GM21737 (cell line): ENCODE data around the gene LDLR.

Experiments used
- ATAC-seq: cut with Tn5 transposase; IDR thresholded peaks from one replicate; pipeline ENCODE4 v1.9.1; 2021; ENCODE audit warnings: mild to moderate bottlenecking, moderate library complexity; ENCODE audit not compliant: unreplicated experiment

The LDLR gene

GRCh38 chr19:11089254-11090013 lies at the start of gene LDLR:
TSS of gene LDLR (plus strand) at chr19:11089463. CDS start at chr19:11089549, 86 bp downstream.
- ATAC-seq = no peak

- no peak for ATAC-seq
These were observed 48.1 kb upstream of the LDLR start for GRCh38 chr19:11041194-11041593.

- no peak for ATAC-seq
These were observed 47.2 kb upstream of the LDLR start for GRCh38 chr19:11041966-11042627.

DNA sequence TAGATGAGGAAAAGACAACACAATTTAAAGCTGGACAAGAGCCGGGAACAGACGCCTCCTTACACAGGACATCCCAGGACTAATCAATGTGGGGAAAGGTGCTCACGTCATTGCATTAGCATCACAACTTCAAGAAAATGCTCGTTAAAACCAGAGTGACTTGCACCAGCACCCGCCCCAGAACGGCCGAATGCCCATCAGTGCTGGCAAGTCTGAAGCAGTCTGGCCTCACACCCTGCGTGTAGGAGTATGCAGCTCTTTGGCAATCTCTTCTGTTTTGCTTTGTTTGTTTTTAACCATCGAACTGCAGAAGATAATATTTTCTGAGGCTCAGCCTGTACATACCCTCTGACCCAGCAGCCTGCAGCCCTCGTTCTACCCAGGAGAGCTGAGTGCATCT lies 44.8 kb upstream of the LDLR start:
- ATAC-seq = no peak

DNA sequence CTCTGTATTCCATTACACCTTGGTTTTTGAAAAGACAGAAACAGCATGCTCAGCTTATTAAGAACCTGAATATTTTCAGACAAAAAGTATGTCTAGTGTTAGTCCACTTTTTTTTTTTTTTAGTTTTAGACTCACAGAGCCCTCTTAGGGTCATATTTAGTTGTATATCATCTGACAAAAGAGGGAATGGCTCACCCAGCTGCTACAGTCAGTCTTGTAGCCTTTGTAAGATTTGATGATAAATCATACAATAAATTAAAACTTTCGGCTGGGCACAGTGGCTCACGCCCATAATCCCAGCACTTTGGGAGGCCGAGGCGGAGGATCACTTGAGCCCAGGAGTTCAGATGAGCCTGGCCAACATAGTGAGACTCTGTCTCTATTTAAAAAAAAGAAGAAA lies 43.7 kb upstream of the LDLR start:
- ATAC-seq = no peak

GRCh38 chr19:11046605-11047354 lies 42.5 kb upstream of the LDLR start:
- no peak for ATAC-seq

- no peak for ATAC-seq
These were observed 41.4 kb upstream of the LDLR start for GRCh38 chr19:11047866-11048265.

- ATAC-seq = no peak
These were observed 38.7 kb upstream of the LDLR start for GRCh38 chr19:11050323-11051114.

GRCh38 chr19:11053817-11054195 lies 35.5 kb upstream of the LDLR start:
- no peak for ATAC-seq

DNA sequence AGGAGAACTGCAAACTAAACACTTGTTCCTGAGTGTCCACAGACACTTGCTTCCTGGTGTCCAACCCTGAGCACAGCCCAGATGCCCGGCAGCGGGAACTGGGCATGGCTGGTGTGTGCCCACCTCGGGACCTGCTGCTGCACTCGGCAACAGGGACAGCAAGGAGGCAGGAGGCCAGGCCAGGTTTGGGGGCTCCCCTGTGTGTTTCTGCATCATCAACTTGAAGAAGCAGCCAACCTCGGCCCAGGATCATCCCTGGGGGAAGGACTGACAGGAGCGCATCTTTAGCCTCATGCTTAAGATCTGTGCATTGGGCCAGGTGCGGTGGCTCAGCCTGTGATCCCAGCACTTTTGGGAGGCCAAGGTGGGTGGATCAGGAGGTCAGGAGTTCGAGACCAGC lies 35.1 kb upstream of the LDLR start:
- no peak for ATAC-seq

DNA sequence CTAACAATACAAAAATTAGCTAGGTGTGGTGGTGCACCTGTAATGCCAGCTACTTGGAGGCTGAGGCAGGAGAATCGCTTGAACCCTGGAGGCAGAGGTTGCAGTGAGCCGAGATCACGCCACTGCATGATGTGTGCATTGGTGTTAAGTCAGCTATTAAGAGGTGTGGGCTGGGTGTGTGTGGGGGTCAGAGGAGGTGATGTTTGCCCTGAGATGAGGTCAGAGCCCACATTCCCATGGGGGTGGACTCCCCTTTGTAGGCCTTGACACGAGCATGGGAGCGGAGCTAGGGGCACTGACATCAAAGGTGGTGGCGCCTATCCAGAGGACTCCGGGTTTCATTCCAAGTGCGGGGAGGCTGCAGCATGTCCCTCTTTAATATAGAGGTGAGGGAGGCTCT lies 34.6 kb upstream of the LDLR start:
- no peak for ATAC-seq

DNA sequence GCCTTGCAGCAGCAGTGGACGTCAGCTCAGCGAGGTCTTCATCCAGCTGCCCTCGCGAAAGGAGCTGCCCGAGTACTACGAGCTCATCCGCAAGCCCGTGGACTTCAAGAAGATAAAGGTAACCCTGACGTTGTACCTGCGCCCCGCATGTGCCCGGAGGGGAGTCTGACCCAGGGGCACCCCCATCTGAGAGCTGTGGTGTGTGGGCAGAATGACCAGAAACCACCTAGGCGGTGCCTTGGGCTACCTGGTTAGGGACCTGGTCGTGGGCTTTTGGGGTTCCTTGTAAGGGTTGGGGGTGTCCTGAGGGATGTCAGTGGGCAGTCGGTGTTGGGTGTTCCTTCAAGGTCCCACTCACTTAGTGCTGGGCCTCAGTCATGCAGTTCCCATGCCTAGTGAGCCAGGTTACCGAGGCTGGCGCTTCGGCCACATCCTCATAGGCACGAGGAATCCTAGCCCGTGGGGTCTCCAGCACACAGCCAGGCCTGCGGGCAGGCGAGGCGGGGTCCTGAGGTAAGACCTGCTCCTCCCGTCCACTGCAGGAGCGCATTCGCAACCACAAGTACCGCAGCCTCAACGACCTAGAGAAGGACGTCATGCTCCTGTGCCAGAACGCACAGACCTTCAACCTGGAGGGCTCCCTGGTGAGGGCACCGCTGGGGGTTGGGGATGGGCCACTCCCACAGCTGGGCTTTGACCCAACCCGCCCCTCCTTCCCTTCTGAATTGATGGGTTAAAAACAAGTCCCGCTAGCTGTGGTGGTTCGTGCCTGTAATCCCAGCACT lies 30.8 kb upstream of the LDLR start:
- ATAC-seq = no peak

GRCh38 chr19:11059511-11060358 lies 29.5 kb upstream of the LDLR start:
- ATAC-seq = no peak

DNA sequence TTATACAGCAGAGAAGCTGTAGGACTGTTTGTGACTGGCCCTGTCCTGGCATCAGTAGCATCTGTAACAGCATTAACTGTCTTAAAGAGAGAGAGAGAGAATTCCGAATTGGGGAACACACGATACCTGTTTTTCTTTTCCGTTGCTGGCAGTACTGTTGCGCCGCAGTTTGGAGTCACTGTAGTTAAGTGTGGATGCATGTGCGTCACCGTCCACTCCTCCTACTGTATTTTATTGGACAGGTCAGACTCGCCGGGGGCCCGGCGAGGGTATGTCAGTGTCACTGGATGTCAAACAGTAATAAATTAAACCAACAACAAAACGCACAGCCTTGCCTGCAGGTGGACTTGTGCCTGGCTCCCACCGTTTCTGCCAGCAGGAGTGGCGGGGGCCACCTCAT lies 27.3 kb upstream of the LDLR start:
- no peak for ATAC-seq

GRCh38 chr19:11063434-11063833 lies 25.8 kb upstream of the LDLR start:
- ATAC-seq = no peak

- ATAC-seq = no peak
These were observed 24.4 kb upstream of the LDLR start for GRCh38 chr19:11064831-11065303.

- no peak for ATAC-seq
These were observed 22.9 kb upstream of the LDLR start for GRCh38 chr19:11066326-11066725.

DNA sequence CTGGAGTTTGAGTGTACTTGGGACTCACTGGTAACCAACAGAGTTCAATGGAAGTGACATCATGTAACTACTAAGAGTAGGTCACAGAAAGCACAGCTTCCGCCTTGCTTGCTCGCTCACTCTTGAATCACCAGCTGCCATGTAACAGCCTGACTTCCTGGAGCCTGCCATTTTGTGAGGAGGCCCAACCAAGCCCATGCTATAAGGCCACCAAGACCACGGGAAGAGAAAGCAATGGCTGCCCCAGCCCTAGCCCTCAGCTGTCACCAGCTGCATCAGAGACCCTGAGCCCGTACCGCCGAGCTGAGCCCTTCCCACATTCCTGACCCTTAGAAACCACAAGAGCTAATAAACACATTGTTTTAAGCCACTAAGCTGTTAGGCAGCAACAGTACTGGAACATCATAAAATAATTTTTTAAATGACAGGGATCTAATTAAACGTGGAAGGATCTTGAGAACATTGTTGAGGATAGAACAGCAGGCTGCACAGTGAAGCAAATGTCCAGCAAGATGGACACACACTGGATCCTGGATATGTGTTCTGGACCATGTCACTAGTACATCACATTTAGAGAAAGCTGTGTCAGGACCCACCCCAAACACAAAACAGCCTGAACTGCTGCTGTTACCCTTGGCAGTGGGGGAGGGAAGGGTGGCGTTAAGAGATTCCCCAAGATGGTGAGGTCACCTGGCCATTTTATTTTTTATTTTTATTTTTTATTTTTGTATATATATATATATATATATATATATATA lies 21.7 kb upstream of the LDLR start:
- no peak for ATAC-seq

DNA sequence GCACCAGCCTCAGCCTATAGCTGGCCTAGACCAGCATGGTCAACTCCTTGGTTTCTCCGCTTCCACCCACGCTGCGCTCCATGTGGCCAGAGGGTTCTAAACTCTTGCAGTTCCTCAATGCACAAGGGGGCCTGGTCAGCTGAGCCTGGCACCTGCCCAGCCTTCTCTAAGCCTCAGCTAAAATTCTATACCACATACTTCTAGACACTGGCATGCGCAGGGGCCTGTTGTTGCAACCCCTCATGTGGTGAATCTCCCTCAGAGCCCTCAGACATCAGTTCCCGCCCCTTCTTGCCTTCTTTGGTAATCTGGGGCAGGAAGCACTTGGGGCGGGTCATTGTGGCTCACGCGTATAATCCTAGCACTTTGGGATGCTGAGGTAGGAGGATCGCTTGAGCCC lies 19.7 kb upstream of the LDLR start:
- ATAC-seq = no peak
